H9 (cell line): Measurements from ENCODE around the gene LPCAT4. TPM values are rescaled to one million over a fixed set of nuclear protein-coding genes. Genes with fewer than 3 reads are reported as not detected.

Experiments
- DNase-seq: peaks from one replicate; pipeline ENCODE4 v3.0.0-alpha.2; 2017
- H2AFZ ChIP-seq: one replicate; pipeline ENCODE4 v1.6.1; 2013; ENCODE audit warnings: mild to moderate bottlenecking, low read length, control low read depth, moderate library complexity
- H2AK5ac ChIP-seq: 2 replicates; pipeline ENCODE4 v1.6.1; 2013; ENCODE audit warnings: low read length, control low read depth, mixed read lengths; ENCODE audit not compliant: insufficient read length
- H2BK120ac ChIP-seq: one replicate; pipeline ENCODE4 v1.6.1; 2013; ENCODE audit warnings: low read depth, mild to moderate bottlenecking, low read length, control low read depth, inconsistent platforms; ENCODE audit not compliant: poor library complexity, severe bottlenecking
- H2BK12ac ChIP-seq: 2 replicates; pipeline ENCODE4 v1.6.1; 2013; ENCODE audit warnings: low read length, control low read depth, mixed read lengths, low read depth; ENCODE audit not compliant: insufficient read length
- H2BK15ac ChIP-seq: 2 replicates; pipeline ENCODE4 v1.6.1; 2013; ENCODE audit warnings: low read depth, low read length, control low read depth
- H2BK20ac ChIP-seq: one replicate; pipeline ENCODE4 v1.6.1; 2013; ENCODE audit warnings: low read depth, mild to moderate bottlenecking, low read length, control low read depth, inconsistent platforms; ENCODE audit not compliant: poor library complexity, severe bottlenecking
- H2BK5ac ChIP-seq: 2 replicates; pipeline ENCODE4 v1.6.1; 2013; ENCODE audit warnings: low read length, control low read depth, mixed read lengths; ENCODE audit not compliant: insufficient read length
- H3K14ac ChIP-seq: 2 replicates; pipeline ENCODE4 v1.6.1; 2013; ENCODE audit warnings: low read length, control low read depth; ENCODE audit not compliant: insufficient read depth
- H3K18ac ChIP-seq: 2 replicates; pipeline ENCODE4 v1.6.1; 2013; ENCODE audit warnings: low read depth, mild to moderate bottlenecking, mixed read lengths, low read length, control low read depth; ENCODE audit not compliant: insufficient read length
- H3K23ac ChIP-seq: 2 replicates; pipeline ENCODE4 v1.6.1; 2013; ENCODE audit warnings: low read length, control low read depth, mixed read lengths, low read depth; ENCODE audit not compliant: insufficient read length
- H3K23me2 ChIP-seq: 2 replicates; pipeline ENCODE4 v1.6.1; 2013; ENCODE audit warnings: low read depth, mild to moderate bottlenecking, mixed read lengths, low read length, control low read depth; ENCODE audit not compliant: insufficient read length, poor library complexity, severe bottlenecking
- H3K27ac ChIP-seq: 2 replicates; pipeline ENCODE4 v1.5.1; 2013; ENCODE audit warnings: low read length, control low read depth, mixed read lengths, low read depth; ENCODE audit not compliant: insufficient read length
- H3K27me3 ChIP-seq: 2 replicates; pipeline ENCODE4 v1.6.1; 2013; ENCODE audit warnings: low read length, control low read depth, inconsistent platforms; ENCODE audit not compliant: insufficient read depth
- H3K4ac ChIP-seq: 2 replicates; pipeline ENCODE4 v1.6.1; 2013; ENCODE audit warnings: low read depth, mild to moderate bottlenecking, control low read depth, inconsistent platforms, low read length, moderate library complexity
- H3K4me1 ChIP-seq: 2 replicates; pipeline ENCODE4 v1.6.1; 2013; ENCODE audit warnings: low read length, control low read depth, inconsistent platforms; ENCODE audit not compliant: insufficient read depth
- H3K4me2 ChIP-seq: 2 replicates; pipeline ENCODE4 v1.6.1; 2013; ENCODE audit warnings: low read length, control low read depth, mixed read lengths; ENCODE audit not compliant: insufficient read length, insufficient read depth
- H3K56ac ChIP-seq: 2 replicates; pipeline ENCODE4 v1.6.1; 2013; ENCODE audit warnings: low read depth, mild to moderate bottlenecking, mixed read lengths, low read length, control low read depth; ENCODE audit not compliant: insufficient read length
- H3K79me1 ChIP-seq: 2 replicates; pipeline ENCODE4 v1.6.1; 2013; ENCODE audit warnings: low read depth, mild to moderate bottlenecking, moderate library complexity, low read length, control low read depth, inconsistent platforms; ENCODE audit not compliant: insufficient read depth, poor library complexity, severe bottlenecking
- H3K79me2 ChIP-seq: 2 replicates; pipeline ENCODE4 v1.6.1; 2013; ENCODE audit warnings: low read length, control low read depth, inconsistent platforms; ENCODE audit not compliant: insufficient read depth
- H3K9ac ChIP-seq: 2 replicates; pipeline ENCODE4 v1.6.1; 2013; ENCODE audit warnings: low read length, control low read depth, mixed read lengths; ENCODE audit not compliant: insufficient read length; ENCODE audit errors: extremely low read depth
- H3K9me3 ChIP-seq: one replicate; pipeline ENCODE4 v1.6.1; 2013; ENCODE audit warnings: low read depth, low read length, inconsistent platforms; ENCODE audit not compliant: control insufficient read depth
- H3T11ph ChIP-seq: one replicate; pipeline ENCODE4 v1.6.1; 2013; ENCODE audit warnings: mild to moderate bottlenecking, low read length, control low read depth, inconsistent platforms
- H4K20me1 ChIP-seq: one replicate; pipeline ENCODE4 v1.6.1; 2013; ENCODE audit not compliant: control insufficient read depth, insufficient read length, insufficient read depth
- H4K5ac ChIP-seq: 2 replicates; pipeline ENCODE4 v1.6.1; 2013; ENCODE audit warnings: low read depth, mild to moderate bottlenecking, mixed read lengths, low read length, control low read depth; ENCODE audit not compliant: insufficient read length
- H4K8ac ChIP-seq: replicated peaks from 2 replicates; pipeline ENCODE4 v1.6.1; 2013; ENCODE audit warnings: low read length, control low read depth, mixed read lengths, low read depth; ENCODE audit not compliant: insufficient read length
- H4K91ac ChIP-seq: 2 replicates; pipeline ENCODE4 v1.6.1; 2013; ENCODE audit warnings: low read depth, mild to moderate bottlenecking, moderate library complexity, mixed read lengths, low read length, control low read depth; ENCODE audit not compliant: insufficient read length
- H3K27ac Mint-ChIP-seq, 3 experiments: 2 replicates in 2 of 3; 3 replicates in 1 of 3; pipeline ENCODE4 v1.8.0; 2020 to 2021; ENCODE audit warnings: mixed read lengths in 3 of 3, mild to moderate bottlenecking in 1 of 3, moderate library complexity in 1 of 3
- H3K27me3 Mint-ChIP-seq: 2 replicates; pipeline ENCODE4 v1.8.0; 2021; ENCODE audit warnings: low read depth, mild to moderate bottlenecking, moderate library complexity, mixed read lengths
- H3K36me3 Mint-ChIP-seq, 3 experiments: 2 replicates in 2 of 3; 3 replicates in 1 of 3; pipeline ENCODE4 v1.8.0; 2020 to 2021; ENCODE audit warnings: low read depth in 3 of 3, mixed read lengths in 3 of 3; ENCODE audit not compliant: insufficient read depth in 1 of 3
- H3K4me1 Mint-ChIP-seq, 2 experiments: 2 replicates each; pipeline ENCODE4 v1.8.0; 2020; ENCODE audit warnings: mixed read lengths in 2 of 2
- H3K4me3 Mint-ChIP-seq, 2 experiments: 2 replicates in 1 of 2; 3 replicates in 1 of 2; pipeline ENCODE4 v1.8.0; 2020 to 2021; ENCODE audit warnings: mild to moderate bottlenecking in 2 of 2, mixed read lengths in 2 of 2, moderate library complexity in 1 of 2
- H3K9me3 Mint-ChIP-seq, 2 experiments: 2 replicates in 1 of 2; 3 replicates in 1 of 2; pipeline ENCODE4 v1.8.0; 2020; ENCODE audit warnings: mild to moderate bottlenecking in 2 of 2, mixed read lengths in 2 of 2, moderate library complexity in 1 of 2
- CTCF ChIP-seq: fragments of 200-600 bp; sonication (generic); conservative IDR thresholded peaks from 3 replicates; pipeline ENCODE4 v1.8.0; 2021; ENCODE audit warnings: antibody characterized with exemption, mild to moderate bottlenecking
- WGBS: extraction: QIAGEN DNeasy Blood & Tissue Kit; methylation state at CpG from one replicate; pipeline ENCODE4 v1.1.7; 2013; ENCODE audit warnings: missing lambda C conversion rate, low lambda C conversion rate, mixed read lengths; ENCODE audit not compliant: insufficient read length; ENCODE audit errors: extremely low coverage; 5-methylcytosine and 5-hydroxymethylcytosine counted together
- total RNA-seq: library from RNA; stranded (reverse); gene quantifications from 2 replicates; pipeline ENCODE4 v1.2.1, GENCODE V29; 2021

LPCAT4 gene
- total RNA-seq, 1 experiment from 2014 or later: 71.1 TPM

- no peak overlapping the region for H2BK20ac ChIP-seq
- H3T11ph ChIP-seq: no peak overlapping the region
- no peak for TF ChIP-seq CTCF
- no peaks in the 10 kb centered on the region for H3K79me2 ChIP-seq
- no peak overlapping the region for H4K91ac ChIP-seq
- H3K23ac ChIP-seq: no peak overlapping the region
- no CpG with 5 or more reads among the region's 3 CpGs for whole genome bisulfite sequencing
- H3K4me2 ChIP-seq: no peak overlapping the region
- H3K36me3 Mint-ChIP-seq: peaks cover 6 to 7% (median 7%) of the 10 kb centered on the region in 3 experiments; a peak in 6 of 7 replicates
- no peak overlapping the region for H2BK5ac ChIP-seq
- H3K4ac ChIP-seq: no peak overlapping the region
- H4K20me1 ChIP-seq: no peaks in the 10 kb centered on the region
- H3K9ac ChIP-seq: no peak overlapping the region
- no peak overlapping the region for H4K8ac ChIP-seq
- peaks cover 7% of the 10 kb centered on the region in 2 experiments for H3K4me1 Mint-ChIP-seq
- no peak overlapping the region for H2AK5ac ChIP-seq
- H3K27ac Mint-ChIP-seq: no peak overlapping the region
- H3K27ac ChIP-seq: no peak overlapping the region
- no peak for DNase-seq
- H2BK120ac ChIP-seq: no peak overlapping the region
- no peak overlapping the region for H2BK12ac ChIP-seq
- H3K14ac ChIP-seq: no peak overlapping the region
- no peak overlapping the region for H2AFZ ChIP-seq
- no peaks in the 10 kb centered on the region for H3K9me3 ChIP-seq
- peaks cover 5% of the 10 kb centered on the region; the same call in 1 of the 2 replicates for H3K27me3 Mint-ChIP-seq
- no peaks in the 10 kb centered on the region for H3K9me3 Mint-ChIP-seq
- H3K56ac ChIP-seq: no peak overlapping the region
- H3K18ac ChIP-seq: no peak overlapping the region
- no peak overlapping the region for H2BK15ac ChIP-seq
- peaks cover 7% of the 10 kb centered on the region for H3K23me2 ChIP-seq
- no peaks in the 10 kb centered on the region for H3K4me1 ChIP-seq
- no peak overlapping the region for H4K5ac ChIP-seq
- no peaks in the 10 kb centered on the region for H3K27me3 ChIP-seq
- no peaks in the 10 kb centered on the region for H3K79me1 ChIP-seq
- no peak overlapping the region for H3K4me3 Mint-ChIP-seq
These were observed 31.6 kb downstream of the LPCAT4 start for GRCh38 chr15:34335176-34336032.
